Endothelial cell of umbilical vein (primary cell): ENCODE measurements around the gene AGFG2. TPM values are rescaled to one million over a fixed set of nuclear protein-coding genes. Genes with fewer than 3 reads are reported as not detected.

Experiments
- BruUV-seq: library from RNA; stranded (reverse); fragments of 400-500 nt; replicated peaks from 2 replicates; lab custom pipeline; 2021; lab: Mats Ljungman, UMichigan
- CTCF ChIA-PET: fragments of 300-600, 350-600 bp; sonication (Branson Sonifier 250); formaldehyde crosslinking; loops from one replicate; lab custom pipeline; 2021; ENCODE audit warnings: antibody characterized with exemption, inconsistent platforms; lab: Charles Lee
- POLR2A ChIA-PET: fragments of 300-600, 350-600 bp; sonication (Branson Sonifier 250); formaldehyde crosslinking; loops from one replicate; lab custom pipeline; 2021; ENCODE audit warnings: antibody characterized with exemption, inconsistent platforms; lab: Charles Lee
- DNase-seq: peaks from one replicate; pipeline ENCODE4 v3.0.0-alpha.2; 2011; ENCODE audit warnings: low read depth, low spot score
- FAIRE-seq: peaks from 2 replicates; lab custom pipeline; 2011; peaks lifted over from hg19 to GRCh38; lab: Jason Lieb, UNC
- H2AFZ ChIP-seq: 2 replicates; pipeline ENCODE4 v1.6.0; 2012; ENCODE audit warnings: low read depth, low read length, control low read depth, inconsistent platforms
- H3K27ac ChIP-seq: 2 replicates; pipeline ENCODE4 v1.5.1; 2011; ENCODE audit warnings: low read depth, mild to moderate bottlenecking, control low read depth, low read length, moderate library complexity; ENCODE audit not compliant: insufficient read depth
- H3K27me3 ChIP-seq, 2 experiments: 2 replicates each; pipeline versions ENCODE4 v1.6.0 to v1.6.1; 2011; ENCODE audit warnings: low read length in 2 of 2, mixed read lengths in 1 of 2; ENCODE audit not compliant: control insufficient read depth in 2 of 2, insufficient read depth in 2 of 2
- H3K36me3 ChIP-seq, 2 experiments: 2 replicates in 1 of 2; 3 replicates in 1 of 2; pipeline ENCODE4 v1.5.1; 2011; ENCODE audit warnings: low read length in 2 of 2, mild to moderate bottlenecking in 1 of 2, moderate library complexity in 1 of 2; ENCODE audit not compliant: control insufficient read depth in 2 of 2, insufficient read depth in 2 of 2; ENCODE audit errors: extremely low read depth in 1 of 2
- H3K4me1 ChIP-seq: 3 replicates; pipeline ENCODE4 v1.5.1; 2011; ENCODE audit warnings: mild to moderate bottlenecking, low read length; ENCODE audit not compliant: control insufficient read depth, insufficient read depth; ENCODE audit errors: extremely low read depth
- H3K4me2 ChIP-seq: 2 replicates; pipeline ENCODE4 v1.6.1; 2011; ENCODE audit warnings: low read length, control low read depth, mixed read lengths; ENCODE audit not compliant: insufficient read depth
- H3K4me3 ChIP-seq, 3 experiments: fragments of 200-600 bp in 1 of 3; sonication (generic), shearing (Covaris generic) in 1 of 3; replicated peaks in 1 of 3; 2 replicates each; pipeline ENCODE4 v1.5.1; 2011 to 2016; ENCODE audit warnings: control low read depth in 3 of 3, low read length in 3 of 3, mild to moderate bottlenecking in 2 of 3, inconsistent platforms in 1 of 3, low read depth in 1 of 3, moderate library complexity in 1 of 3; ENCODE audit not compliant: insufficient read depth in 1 of 3
- H3K79me2 ChIP-seq: 2 replicates; pipeline ENCODE4 v1.6.0; 2012; ENCODE audit warnings: low read length, inconsistent platforms; ENCODE audit not compliant: control insufficient read depth, insufficient read depth
- H3K9ac ChIP-seq: replicated peaks from 2 replicates; pipeline ENCODE3; 2011; ENCODE audit warnings: low read length, control low read depth; ENCODE audit not compliant: insufficient read depth; ENCODE audit errors: extremely low read depth
- H3K9me1 ChIP-seq: replicated peaks from 3 replicates; pipeline ENCODE4 v1.6.0; 2011; ENCODE audit warnings: mild to moderate bottlenecking, low read length; ENCODE audit not compliant: control insufficient read depth, insufficient read depth; ENCODE audit errors: extremely low read depth
- H3K9me3 ChIP-seq: replicated peaks from 2 replicates; pipeline ENCODE4 v1.5.1; 2012; ENCODE audit warnings: low read length, inconsistent platforms; ENCODE audit not compliant: control insufficient read depth, insufficient read depth
- H4K20me1 ChIP-seq: replicated peaks from 2 replicates; pipeline ENCODE3; 2011; ENCODE audit warnings: mild to moderate bottlenecking, low read length; ENCODE audit not compliant: control insufficient read depth, insufficient read depth; ENCODE audit errors: extremely low read depth
- FOS ChIP-seq: IDR thresholded peaks from 2 replicates; pipeline ENCODE4 v1.6.1; 2011; ENCODE audit warnings: mild to moderate bottlenecking, low read length, moderate library complexity, borderline replicate concordance; ENCODE audit not compliant: insufficient read depth
- POLR2AphosphoS5 ChIP-seq: IDR thresholded peaks from 2 replicates; pipeline ENCODE4 v1.6.1; 2012; ENCODE audit warnings: low read depth, mild to moderate bottlenecking, control low read depth, low read length, moderate library complexity; ENCODE audit not compliant: insufficient read depth
- dilution Hi-C: fragments of 300-500 bp; cut with MboI; formaldehyde crosslinking; loops from one replicate; pipeline ENCODE4 v1.15.0; 2019; ENCODE audit warnings: low sequenced_read_pairs; ENCODE audit not compliant: extremely low pct_ligation_motif_present
- intact Hi-C: fragments of 100-400 bp; cut with micrococcal nuclease; formaldehyde crosslinking; loops from one replicate; pipeline ENCODE4 v1.10.0; 2022
- polyA plus RNA-seq, 4 experiments: library from polyadenylated mRNA; depleted of rRNA in 3 of 4; stranded (reverse) in 3 of 4; unstranded in 1 of 4; fragments of >200 nt; gene quantifications; 2 replicates each; pipeline versions ENCODE4 v1.2.1 to v1.2.3, GENCODE V29; 2011 to 2012; ENCODE audit warnings: missing spikeins in 1 of 4
- total RNA-seq: library from RNA; stranded (reverse); gene quantifications from 2 replicates; pipeline ENCODE4 v1.2.3, GENCODE V29; 2021
- TF ChIP-seq, protein P1 (sequence below): IDR thresholded peaks from 2 replicates; pipeline ENCODE4 v1.6.1; 2011; ENCODE audit not compliant: insufficient read depth, insufficient read length
- TF ChIP-seq, protein P2 (sequence below), 2 donors: IDR thresholded peaks; 1 replicate in 1 of 2; 2 replicates in 1 of 2; pipeline ENCODE4 v1.5.1; 2011; ENCODE audit warnings: low read length in 2 of 2, mild to moderate bottlenecking in 2 of 2, moderate library complexity in 2 of 2, control low read depth in 1 of 2, inconsistent platforms in 1 of 2, low read depth in 1 of 2; ENCODE audit not compliant: insufficient read depth in 1 of 2; ENCODE audit errors: extremely low read depth in 1 of 2

Gene AGFG2
- total and polyA plus RNA-seq, 2 donors (not counting 3 experiments of a cell fraction or from before 2014, with no cell fraction given) = 33.6 to 44.6 TPM

DNA sequence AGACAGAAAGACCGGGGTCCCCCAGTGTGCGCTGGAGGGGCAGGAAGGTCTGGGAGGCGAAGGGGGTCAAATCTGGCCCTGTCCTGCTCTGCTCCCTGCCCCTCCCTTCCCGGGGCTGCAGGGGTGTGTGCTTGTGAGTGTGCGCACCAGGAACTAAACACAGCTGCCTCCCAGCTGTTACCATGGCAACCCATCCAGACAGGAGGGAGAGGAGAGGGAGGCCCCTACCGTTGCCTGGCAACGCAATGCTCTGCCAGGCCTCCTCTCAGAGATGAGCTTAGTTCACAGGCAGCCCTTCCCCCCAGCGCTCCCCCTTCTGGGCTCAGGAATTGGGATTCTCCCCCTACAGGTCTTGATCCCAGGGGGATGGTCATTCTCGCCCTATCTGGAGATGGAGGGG lies 49.2 kb upstream of the AGFG2 start:
- intact Hi-C loops = no loop called here
- H3K9ac ChIP-seq = no peak overlapping the region
- no peaks in the 10 kb centered on the region for H3K9me3 ChIP-seq
- no TSS peak for BruUV-seq
- dilution Hi-C loops = no loop called here
- no peak overlapping the region for H3K4me3 ChIP-seq
- ChIA-PET CTCF (interaction anchor here (0.6 to 1.5 kb wide), 4 partner anchors 9 to 70 kb away, joined by 3 to 6 read pairs (median 4); no protein-coding TSS in a partner anchor), POLR2A (no interaction called here)
- no peak overlapping the region for H2AFZ ChIP-seq
- no peaks in the 10 kb centered on the region for H3K79me2 ChIP-seq
- H3K27me3 ChIP-seq = no peaks in the 10 kb centered on the region
- peaks cover 15% of the 10 kb centered on the region for H3K4me1 ChIP-seq
- no peak overlapping the region for H3K4me2 ChIP-seq
- no peak for TF ChIP-seq POLR2AphosphoS5
- TF ChIP-seq FOS = no peak
- TF ChIP-seq, protein P1, sequence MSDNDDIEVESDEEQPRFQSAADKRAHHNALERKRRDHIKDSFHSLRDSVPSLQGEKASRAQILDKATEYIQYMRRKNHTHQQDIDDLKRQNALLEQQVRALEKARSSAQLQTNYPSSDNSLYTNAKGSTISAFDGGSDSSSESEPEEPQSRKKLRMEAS = no peak
- TF ChIP-seq, protein P2, sequence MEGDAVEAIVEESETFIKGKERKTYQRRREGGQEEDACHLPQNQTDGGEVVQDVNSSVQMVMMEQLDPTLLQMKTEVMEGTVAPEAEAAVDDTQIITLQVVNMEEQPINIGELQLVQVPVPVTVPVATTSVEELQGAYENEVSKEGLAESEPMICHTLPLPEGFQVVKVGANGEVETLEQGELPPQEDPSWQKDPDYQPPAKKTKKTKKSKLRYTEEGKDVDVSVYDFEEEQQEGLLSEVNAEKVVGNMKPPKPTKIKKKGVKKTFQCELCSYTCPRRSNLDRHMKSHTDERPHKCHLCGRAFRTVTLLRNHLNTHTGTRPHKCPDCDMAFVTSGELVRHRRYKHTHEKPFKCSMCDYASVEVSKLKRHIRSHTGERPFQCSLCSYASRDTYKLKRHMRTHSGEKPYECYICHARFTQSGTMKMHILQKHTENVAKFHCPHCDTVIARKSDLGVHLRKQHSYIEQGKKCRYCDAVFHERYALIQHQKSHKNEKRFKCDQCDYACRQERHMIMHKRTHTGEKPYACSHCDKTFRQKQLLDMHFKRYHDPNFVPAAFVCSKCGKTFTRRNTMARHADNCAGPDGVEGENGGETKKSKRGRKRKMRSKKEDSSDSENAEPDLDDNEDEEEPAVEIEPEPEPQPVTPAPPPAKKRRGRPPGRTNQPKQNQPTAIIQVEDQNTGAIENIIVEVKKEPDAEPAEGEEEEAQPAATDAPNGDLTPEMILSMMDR (IDR thresholded peaks at IDR 0.05; ENCODE audit: extremely low read depth in 1 of 2, insufficient read depth in 1 of 2, low read depth in 1 of 2, low read length in 2 of 2) = no peak
- no peaks in the 10 kb centered on the region for H4K20me1 ChIP-seq
- H3K9me1 ChIP-seq = no peaks in the 10 kb centered on the region
- H3K27ac ChIP-seq = no peak overlapping the region
- H3K36me3 ChIP-seq = no peaks in the 10 kb centered on the region
- FAIRE-seq (no peak), DNase-seq (no peak)
